Measurements from ENCODE around the gene SH2D6. TPM values are rescaled to one million over a fixed set of nuclear protein-coding genes. Genes with fewer than 3 reads are reported as not detected.

The SH2D6 gene
- total and polyA plus RNA-seq, 2 of the 8 experiments (the other 6 are each of a cell fraction or from before 2014, with no cell fraction given): 0.42 TPM; not detected in 1

GRCh38 chr2:85396531-85397470, 21.7 kb upstream of the SH2D6 start (continued):
- no peak for TF ChIP-seq ATF2 (IDR thresholded peaks at IDR 0.05; ENCODE audit: low read length)
- TF ChIP-seq EGR1 (IDR thresholded peaks at IDR 0.05; ENCODE audit: borderline replicate concordance, low read depth, low read length): no peak
- no peak for TF ChIP-seq SIX5 (IDR thresholded peaks at IDR 0.05; ENCODE audit: low read depth, low read length)
- TF ChIP-seq CHD7 (IDR thresholded peaks at IDR 0.05; ENCODE audit: insufficient replicate concordance, low read length): no peak
- TF ChIP-seq CBX5 (IDR thresholded peaks at IDR 0.05; ENCODE audit: low read depth, low read length): no peak
- TF ChIP-seq RXRA (IDR thresholded peaks at IDR 0.05; ENCODE audit: insufficient read depth, low read depth, low read length): no peak
- no peak for TF ChIP-seq RFX5 (IDR thresholded peaks at IDR 0.05; ENCODE audit: borderline replicate concordance, low read depth, low read length)

Data from H1 (cell line).